SK-N-SH treated with all-trans-retinoic acid at 6 μM for 48 hours (cell line): ENCODE results near the gene ECHS1.

Source experiments
- ARNTL ChIP-seq: fragments of 450-650 bp; formaldehyde crosslinking; IDR thresholded peaks from 2 replicates; pipeline ENCODE4 v1.5.0; 2020; ENCODE audit warnings: low read depth, mild to moderate bottlenecking, moderate library complexity, borderline replicate concordance
- BACH2 ChIP-seq: fragments of 250-450 bp; sonication (Bioruptor Pico); IDR thresholded peaks from 2 replicates; pipeline ENCODE4 v1.9.0; 2021; ENCODE audit warnings: mild to moderate bottlenecking, borderline replicate concordance
- CREB5 ChIP-seq: fragments of 250-450 bp; sonication (Bioruptor Pico); IDR thresholded peaks from 2 replicates; pipeline ENCODE4 v1.5.1; 2020; ENCODE audit warnings: low read depth, mild to moderate bottlenecking, moderate library complexity
- CSRNP3 ChIP-seq: fragments of 250-450 bp; sonication (Bioruptor Pico); IDR thresholded peaks from 2 replicates; pipeline ENCODE4 v1.5.1; 2021; ENCODE audit warnings: mild to moderate bottlenecking, moderate library complexity
- OSR1 ChIP-seq: fragments of 250-450 bp; sonication (Bioruptor Pico); IDR thresholded peaks from 2 replicates; pipeline ENCODE4 v1.8.0; 2022; ENCODE audit warnings: moderate library complexity, mild to moderate bottlenecking, inconsistent platforms
- PATZ1 ChIP-seq: fragments of 250-450 bp; sonication (Bioruptor Pico); IDR thresholded peaks from 2 replicates; pipeline ENCODE4 v1.8.0; 2020; ENCODE audit warnings: mild to moderate bottlenecking, moderate library complexity, borderline replicate concordance
- RARB ChIP-seq: fragments of 250-450 bp; sonication (Bioruptor Pico); IDR thresholded peaks from 2 replicates; pipeline ENCODE4 v1.8.0; 2021; ENCODE audit warnings: mild to moderate bottlenecking, moderate library complexity
- TCF4 ChIP-seq: fragments of 250-450 bp; sonication (Bioruptor Pico); IDR thresholded peaks from 2 replicates; pipeline ENCODE4 v1.8.0; 2021; ENCODE audit warnings: mild to moderate bottlenecking, moderate library complexity, borderline replicate concordance
- TOX ChIP-seq: fragments of 250-450 bp; sonication (Bioruptor Pico); IDR thresholded peaks from 2 replicates; pipeline ENCODE4 v1.8.0; 2021; ENCODE audit warnings: mild to moderate bottlenecking, moderate library complexity, borderline replicate concordance
- TSHZ2 ChIP-seq: fragments of 250-450 bp; sonication (Bioruptor Pico); IDR thresholded peaks from 2 replicates; pipeline ENCODE4 v1.5.0; 2020; ENCODE audit warnings: mild to moderate bottlenecking, moderate library complexity
- ZC3H10 ChIP-seq: fragments of 250-450 bp; sonication (Bioruptor Pico); IDR thresholded peaks from 2 replicates; pipeline ENCODE4 v1.5.1; 2021; ENCODE audit warnings: mild to moderate bottlenecking, moderate library complexity
- ZFP3 ChIP-seq: fragments of 250-450 bp; sonication (Bioruptor Pico); IDR thresholded peaks from 2 replicates; pipeline ENCODE4 v1.5.0; 2020; ENCODE audit warnings: mild to moderate bottlenecking, moderate library complexity
- ZNF70 ChIP-seq: fragments of 450-650 bp; formaldehyde crosslinking; IDR thresholded peaks from 2 replicates; pipeline ENCODE4 v1.5.0; 2020; ENCODE audit warnings: mild to moderate bottlenecking, moderate library complexity
- ZNF8 ChIP-seq: fragments of 450-650 bp; formaldehyde crosslinking; IDR thresholded peaks from 2 replicates; pipeline ENCODE4 v1.5.0; 2020; ENCODE audit warnings: mild to moderate bottlenecking, moderate library complexity

- TF ChIP-seq ZNF70 (no peak), CREB5 (CRISPR knock-in tag) (no peak), PATZ1 (CRISPR knock-in tag) (no peak), CSRNP3 (CRISPR knock-in tag) (no peak), ZFP3 (CRISPR knock-in tag) (no peak), ZNF8 (CRISPR knock-in tag) (no peak), ZC3H10 (no peak), RARB (CRISPR knock-in tag) (no peak), TCF4 (CRISPR knock-in tag) (no peak), TSHZ2 (CRISPR knock-in tag) (no peak), TOX (CRISPR knock-in tag) (no peak), ARNTL (CRISPR knock-in tag) (no peak), BACH2 (no peak), OSR1 (CRISPR knock-in tag) (no peak)
These were observed 13.1 kb downstream of the ECHS1 start for GRCh38 chr10:133359972-133360610.
